SH-SY5Y (cell line): ENCODE data around the gene ABCC1.

Experiments
- GATA2 ChIP-seq: IDR thresholded peaks from 2 replicates; pipeline ENCODE4 v1.6.1; 2011; ENCODE audit warnings: mild to moderate bottlenecking, low read depth, low read length
- GATA3 ChIP-seq: IDR thresholded peaks from 2 replicates; pipeline ENCODE4 v1.6.1; 2011; ENCODE audit warnings: low read depth, mild to moderate bottlenecking, low read length, moderate library complexity

- TF ChIP-seq GATA2 (no peak), GATA3 (no peak)
Measured at GRCh38 chr16:16158741-16159374, 209.4 kb downstream of the ABCC1 start.
